ENCODE results near the gene KRTAP9-8. TPM values are rescaled to one million over a fixed set of nuclear protein-coding genes. Genes with fewer than 3 reads are reported as not detected.

Gene KRTAP9-8
- total and polyA plus RNA-seq, 12 donors = not detected

DNA sequence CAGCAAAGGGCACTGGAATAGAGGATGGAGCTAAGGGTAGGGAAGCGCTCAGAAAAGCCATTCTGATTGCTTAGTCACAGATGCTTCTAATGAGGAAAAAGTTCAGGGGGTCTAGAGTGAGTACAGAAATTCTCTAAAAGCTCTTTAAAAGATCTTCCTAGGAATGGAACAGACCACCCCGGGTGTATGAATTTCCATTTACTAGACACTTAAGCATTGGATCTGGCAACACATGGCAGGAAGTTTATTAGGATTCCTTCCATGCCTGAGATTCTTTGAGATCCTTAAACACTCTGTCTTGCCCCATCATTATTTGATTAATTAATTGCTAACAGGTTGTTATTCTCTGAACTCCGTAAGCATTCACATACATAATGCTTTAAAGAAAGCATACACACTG is 46.2 kb downstream of the KRTAP9-8 start:
- TF ChIP-seq, protein P1, sequence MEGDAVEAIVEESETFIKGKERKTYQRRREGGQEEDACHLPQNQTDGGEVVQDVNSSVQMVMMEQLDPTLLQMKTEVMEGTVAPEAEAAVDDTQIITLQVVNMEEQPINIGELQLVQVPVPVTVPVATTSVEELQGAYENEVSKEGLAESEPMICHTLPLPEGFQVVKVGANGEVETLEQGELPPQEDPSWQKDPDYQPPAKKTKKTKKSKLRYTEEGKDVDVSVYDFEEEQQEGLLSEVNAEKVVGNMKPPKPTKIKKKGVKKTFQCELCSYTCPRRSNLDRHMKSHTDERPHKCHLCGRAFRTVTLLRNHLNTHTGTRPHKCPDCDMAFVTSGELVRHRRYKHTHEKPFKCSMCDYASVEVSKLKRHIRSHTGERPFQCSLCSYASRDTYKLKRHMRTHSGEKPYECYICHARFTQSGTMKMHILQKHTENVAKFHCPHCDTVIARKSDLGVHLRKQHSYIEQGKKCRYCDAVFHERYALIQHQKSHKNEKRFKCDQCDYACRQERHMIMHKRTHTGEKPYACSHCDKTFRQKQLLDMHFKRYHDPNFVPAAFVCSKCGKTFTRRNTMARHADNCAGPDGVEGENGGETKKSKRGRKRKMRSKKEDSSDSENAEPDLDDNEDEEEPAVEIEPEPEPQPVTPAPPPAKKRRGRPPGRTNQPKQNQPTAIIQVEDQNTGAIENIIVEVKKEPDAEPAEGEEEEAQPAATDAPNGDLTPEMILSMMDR (IDR thresholded peaks at IDR 0.05) = no peak
- TF ChIP-seq POLR2A (IDR thresholded peaks at IDR 0.05) = no peak
- Histone ChIP-seq H3K36me3 (replicated peaks in 1 of 2) (no peaks in the 10 kb centered on the region), H3K9me3 (replicated peaks in 1 of 3) (no peaks in the 10 kb centered on the region), H3K27ac (no peak overlapping the region), H3K27me3 (no peaks in the 10 kb centered on the region), H3K4me3 (no peak overlapping the region), H3K4me1 (replicated peaks in 1 of 2) (no peaks in the 10 kb centered on the region)
- intact Hi-C loops (cut with DNase I) = no loop called here
- WGBS, 4 donors = 46 to 55% (median 51%) methylated on average over 3 of the region's 3 CpGs
- no peak for DNase-seq

DNA sequence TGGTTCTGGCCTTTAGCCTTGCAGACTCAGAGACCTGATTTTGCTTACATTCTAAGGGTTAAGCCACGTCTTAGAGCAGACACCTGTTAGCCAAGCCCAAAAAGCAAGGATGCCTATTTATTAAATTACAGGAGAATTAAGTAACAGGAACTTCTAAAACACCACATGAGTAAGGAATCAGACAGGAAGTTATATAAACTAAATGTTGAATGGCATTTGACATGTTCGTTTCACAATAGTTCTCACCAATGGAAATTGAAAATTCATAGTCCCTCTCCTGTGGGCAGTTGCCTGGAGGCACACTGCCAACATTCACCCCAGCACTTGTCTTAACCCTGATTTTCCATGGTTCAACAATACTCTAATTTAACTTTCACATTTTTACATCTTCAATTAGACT is 46.7 kb downstream of the KRTAP9-8 start:
- H3K4me3 ChIP-seq = no peak overlapping the region
- DNase-seq = no peak
- H3K27me3 ChIP-seq = no peaks in the 10 kb centered on the region
- H3K36me3 ChIP-seq (replicated peaks in 1 of 2) = no peaks in the 10 kb centered on the region
- intact Hi-C loops (cut with DNase I) = no loop called here
- H3K9me3 ChIP-seq (replicated peaks in 1 of 3) = no peaks in the 10 kb centered on the region
- H3K4me1 ChIP-seq (replicated peaks in 1 of 2) = no peaks in the 10 kb centered on the region
- WGBS, 4 donors = 31 to 49% (median 46%) methylated on average over 2 of the region's 2 CpGs
- H3K27ac ChIP-seq = no peak overlapping the region
- TF ChIP-seq POLR2A (IDR thresholded peaks at IDR 0.05) = no peak
- TF ChIP-seq, protein P1 (IDR thresholded peaks at IDR 0.05) = no peak

DNA sequence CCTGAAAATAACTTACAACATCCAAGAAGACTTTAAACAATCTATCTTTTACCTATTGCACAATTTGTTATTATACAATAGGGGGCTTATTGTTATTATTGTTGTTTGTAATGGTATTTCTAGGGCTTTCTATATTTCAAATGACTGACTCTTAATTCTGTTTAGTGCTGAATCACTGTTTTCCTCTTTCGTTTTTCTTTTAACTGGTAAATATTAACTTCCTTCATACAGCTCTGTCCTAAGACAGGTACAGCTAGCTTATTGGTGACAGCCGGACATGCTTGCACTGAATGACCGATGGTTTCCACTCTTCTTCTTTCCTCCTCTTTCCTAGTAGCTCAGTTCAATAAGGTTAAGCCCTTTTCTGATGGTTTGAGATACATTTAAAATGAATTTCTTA is 49.3 kb downstream of the KRTAP9-8 start:
- no peaks in the 10 kb centered on the region for H3K36me3 ChIP-seq (replicated peaks in 1 of 2)
- DNase-seq = no peak
- WGBS, 4 donors = 69 to 82% (median 76%) methylated on average over 3 of the region's 3 CpGs
- H3K4me3 ChIP-seq = no peak overlapping the region
- intact Hi-C loops (cut with DNase I) = no loop called here
- no peaks in the 10 kb centered on the region for H3K27me3 ChIP-seq
- H3K27ac ChIP-seq = no peak overlapping the region
- no peaks in the 10 kb centered on the region for H3K9me3 ChIP-seq (replicated peaks in 1 of 3)
- TF ChIP-seq POLR2A (IDR thresholded peaks at IDR 0.05) = no peak
- TF ChIP-seq, protein P1 (IDR thresholded peaks at IDR 0.05) = no peak
- H3K4me1 ChIP-seq (replicated peaks in 1 of 2) = no peaks in the 10 kb centered on the region

Small RNA genes lying within 50 kb of the gene (small RNA-seq; reads per million reads assigned to genes)
- gene KRTAP9-10P = 0 reads per million in 2 donors

Other genes with a start within 250 kb of the KRTAP9-8 start
Only the 30 nearest of the 41 such genes appear.
- gene KRTAP2-2, start 182.8 kb upstream of the KRTAP9-8 start, total RNA-seq = not detected
- not detected for gene KRTAP2-2, start 182.8 kb upstream of the KRTAP9-8 start, polyA plus RNA-seq
- not detected for gene KRTAP2-3, start 177.9 kb upstream of the KRTAP9-8 start, total RNA-seq
- gene KRTAP2-3, start 177.9 kb upstream of the KRTAP9-8 start, polyA plus RNA-seq = not detected
- gene KRTAP2-4, start 172.1 kb upstream of the KRTAP9-8 start, total RNA-seq = not detected
- not detected for gene KRTAP2-4, start 172.1 kb upstream of the KRTAP9-8 start, polyA plus RNA-seq
- not detected for gene KRTAP4-7, start 153.8 kb upstream of the KRTAP9-8 start, total RNA-seq
- not detected for gene KRTAP4-7, start 153.8 kb upstream of the KRTAP9-8 start, polyA plus RNA-seq
- gene KRTAP4-8, start 139.9 kb upstream of the KRTAP9-8 start, total RNA-seq = not detected
- not detected for gene KRTAP4-8, start 139.9 kb upstream of the KRTAP9-8 start, polyA plus RNA-seq
- not detected for gene KRTAP4-16, start 135.8 kb upstream of the KRTAP9-8 start, total RNA-seq
- gene KRTAP4-16, start 135.8 kb upstream of the KRTAP9-8 start, polyA plus RNA-seq = not detected
- gene KRTAP4-9, start 132.6 kb upstream of the KRTAP9-8 start, total RNA-seq = not detected
- not detected for gene KRTAP4-9, start 132.6 kb upstream of the KRTAP9-8 start, polyA plus RNA-seq
- not detected for gene KRTAP4-11, start 119.6 kb upstream of the KRTAP9-8 start, total RNA-seq
- gene KRTAP4-11, start 119.6 kb upstream of the KRTAP9-8 start, polyA plus RNA-seq = not detected
- gene KRTAP4-12, start 113.8 kb upstream of the KRTAP9-8 start, total RNA-seq = not detected
- not detected for gene KRTAP4-12, start 113.8 kb upstream of the KRTAP9-8 start, polyA plus RNA-seq
- not detected for gene KRTAP4-6, start 97.5 kb upstream of the KRTAP9-8 start, total RNA-seq
- gene KRTAP4-6, start 97.5 kb upstream of the KRTAP9-8 start, polyA plus RNA-seq = not detected
- not detected for gene KRTAP4-5, start 88.2 kb upstream of the KRTAP9-8 start, total RNA-seq
- gene KRTAP4-5, start 88.2 kb upstream of the KRTAP9-8 start, polyA plus RNA-seq = not detected
- gene KRTAP4-4, start 77.3 kb upstream of the KRTAP9-8 start, total RNA-seq = not detected
- gene KRTAP4-4, start 77.3 kb upstream of the KRTAP9-8 start, polyA plus RNA-seq = not detected
- gene KRTAP4-3, start 69.8 kb upstream of the KRTAP9-8 start, total RNA-seq = not detected
- gene KRTAP4-3, start 69.8 kb upstream of the KRTAP9-8 start, polyA plus RNA-seq = not detected
- gene KRTAP4-2, start 59.8 kb upstream of the KRTAP9-8 start, total RNA-seq = not detected
- not detected for gene KRTAP4-2, start 59.8 kb upstream of the KRTAP9-8 start, polyA plus RNA-seq
- gene KRTAP4-1, start 53.1 kb upstream of the KRTAP9-8 start, total RNA-seq = not detected
- gene KRTAP4-1, start 53.1 kb upstream of the KRTAP9-8 start, polyA plus RNA-seq = not detected
- not detected for gene KRTAP9-1, start 48.1 kb upstream of the KRTAP9-8 start, total RNA-seq
- gene KRTAP9-1, start 48.1 kb upstream of the KRTAP9-8 start, polyA plus RNA-seq = not detected
- gene KRTAP9-2, start 11.4 kb upstream of the KRTAP9-8 start, total RNA-seq = not detected
- gene KRTAP9-2, start 11.4 kb upstream of the KRTAP9-8 start, polyA plus RNA-seq = not detected
- gene KRTAP9-3, start 5.5 kb upstream of the KRTAP9-8 start, total RNA-seq = not detected
- gene KRTAP9-3, start 5.5 kb upstream of the KRTAP9-8 start, polyA plus RNA-seq = not detected
- gene KRTAP9-4, start 11.7 kb downstream of the KRTAP9-8 start, total RNA-seq = not detected
- not detected for gene KRTAP9-4, start 11.7 kb downstream of the KRTAP9-8 start, polyA plus RNA-seq
- gene KRTAP9-9, start 17.4 kb downstream of the KRTAP9-8 start, total RNA-seq = not detected
- gene KRTAP9-9, start 17.4 kb downstream of the KRTAP9-8 start, polyA plus RNA-seq = not detected
- not detected for gene KRTAP9-6, start 27.4 kb downstream of the KRTAP9-8 start, total RNA-seq
- gene KRTAP9-6, start 27.4 kb downstream of the KRTAP9-8 start, polyA plus RNA-seq = not detected
- gene KRTAP9-7, start 37.7 kb downstream of the KRTAP9-8 start, total RNA-seq = not detected
- gene KRTAP9-7, start 37.7 kb downstream of the KRTAP9-8 start, polyA plus RNA-seq = not detected
- not detected for gene KRTAP29-1, start 64.9 kb downstream of the KRTAP9-8 start, total RNA-seq
- gene KRTAP29-1, start 64.9 kb downstream of the KRTAP9-8 start, polyA plus RNA-seq = not detected
- gene KRTAP16-1, start 71.3 kb downstream of the KRTAP9-8 start, total RNA-seq = not detected
- gene KRTAP16-1, start 71.3 kb downstream of the KRTAP9-8 start, polyA plus RNA-seq = not detected
- gene KRTAP17-1, start 77.7 kb downstream of the KRTAP9-8 start, total RNA-seq = not detected
- not detected for gene KRTAP17-1, start 77.7 kb downstream of the KRTAP9-8 start, polyA plus RNA-seq
- gene KRT33A, start 112.8 kb downstream of the KRTAP9-8 start, total RNA-seq = not detected
- not detected for gene KRT33A, start 112.8 kb downstream of the KRTAP9-8 start, polyA plus RNA-seq
- not detected for gene KRT33B, start 131.8 kb downstream of the KRTAP9-8 start, total RNA-seq
- gene KRT33B, start 131.8 kb downstream of the KRTAP9-8 start, polyA plus RNA-seq = not detected
- not detected for gene KRT34, start 144.3 kb downstream of the KRTAP9-8 start, total RNA-seq
- gene KRT34, start 144.3 kb downstream of the KRTAP9-8 start, polyA plus RNA-seq = not detected
- not detected for gene KRT31, start 159.6 kb downstream of the KRTAP9-8 start, total RNA-seq
- not detected for gene KRT31, start 159.6 kb downstream of the KRTAP9-8 start, polyA plus RNA-seq
- not detected for gene KRT37, start 186.6 kb downstream of the KRTAP9-8 start, total RNA-seq
- gene KRT37, start 186.6 kb downstream of the KRTAP9-8 start, polyA plus RNA-seq = not detected

Data from adrenal gland (tissue), 12 donors.